OCI-M2 (cell line): Measurements from ENCODE around the gene ING3.
"Not testable (repeated sequence)": the region's sequence is repeated elsewhere in the genome, so short reads cannot be mapped to it uniquely, and the experiment has no call there.

Source experiments
- DNase-seq: peaks from one replicate; lab custom pipeline; 2025; ENCODE audit not compliant: unreplicated experiment; lab: John Stamatoyannopoulos, UW

The ING3 gene

GRCh38 chr7:121000081-121000983 is 49.8 kb downstream of the ING3 start:
- no peak for DNase-seq

- DNase-seq = no peak
Observed at GRCh38 chr7:121001234-121001906, 50.8 kb downstream of the ING3 start.

GRCh38 chr7:121002048-121002756 is 51.6 kb downstream of the ING3 start:
- DNase-seq = no peak

- no peak for DNase-seq
Observed at GRCh38 chr7:121002757-121003200, 52.2 kb downstream of the ING3 start.

GRCh38 chr7:121003986-121004685 is 53.6 kb downstream of the ING3 start:
- DNase-seq = no peak

GRCh38 chr7:121005058-121005457 is 54.5 kb downstream of the ING3 start:
- not testable (repeated sequence) for DNase-seq

- no peak for DNase-seq
Observed at GRCh38 chr7:121005996-121006584, 55.5 kb downstream of the ING3 start.

GRCh38 chr7:121006711-121007315 is 56.2 kb downstream of the ING3 start:
- DNase-seq = no peak

GRCh38 chr7:121008816-121009215 is 58.2 kb downstream of the ING3 start:
- DNase-seq = no peak

- no peak for DNase-seq
Observed at GRCh38 chr7:121011401-121011800, 60.8 kb downstream of the ING3 start.

- no peak for DNase-seq
Observed at GRCh38 chr7:121012170-121012874, 61.7 kb downstream of the ING3 start.

- no peak for DNase-seq
Observed at GRCh38 chr7:121012919-121013318, 62.3 kb downstream of the ING3 start.

- DNase-seq = no peak
Observed at GRCh38 chr7:121015560-121015959, 65.0 kb downstream of the ING3 start.

GRCh38 chr7:121016966-121017365 is 66.4 kb downstream of the ING3 start:
- no peak for DNase-seq

GRCh38 chr7:121017586-121017985 is 67.0 kb downstream of the ING3 start:
- DNase-seq = no peak

GRCh38 chr7:121019018-121019417 is 68.4 kb downstream of the ING3 start:
- no peak for DNase-seq

GRCh38 chr7:121020249-121020988 is 69.8 kb downstream of the ING3 start:
- DNase-seq = no peak

GRCh38 chr7:121020989-121021969 is 70.7 kb downstream of the ING3 start:
- DNase-seq = no peak
